HG03457 (cell line): ENCODE measurements around the gene JAM3.
"Not testable (repeated sequence)": the region's sequence is repeated elsewhere in the genome, so short reads cannot be mapped to it uniquely, and the experiment has no call there.

Experiments used
- ATAC-seq: cut with Tn5 transposase; IDR thresholded peaks from one replicate; pipeline ENCODE4 v1.9.1; 2021; ENCODE audit warnings: moderate number of reproducible peaks; ENCODE audit not compliant: unreplicated experiment

JAM3 gene

GRCh38 chr11:134098566-134099184, 29.8 kb downstream of the JAM3 start:
- ATAC-seq: no peak

GRCh38 chr11:134100171-134100570, 31.3 kb downstream of the JAM3 start:
- no peak for ATAC-seq

DNA sequence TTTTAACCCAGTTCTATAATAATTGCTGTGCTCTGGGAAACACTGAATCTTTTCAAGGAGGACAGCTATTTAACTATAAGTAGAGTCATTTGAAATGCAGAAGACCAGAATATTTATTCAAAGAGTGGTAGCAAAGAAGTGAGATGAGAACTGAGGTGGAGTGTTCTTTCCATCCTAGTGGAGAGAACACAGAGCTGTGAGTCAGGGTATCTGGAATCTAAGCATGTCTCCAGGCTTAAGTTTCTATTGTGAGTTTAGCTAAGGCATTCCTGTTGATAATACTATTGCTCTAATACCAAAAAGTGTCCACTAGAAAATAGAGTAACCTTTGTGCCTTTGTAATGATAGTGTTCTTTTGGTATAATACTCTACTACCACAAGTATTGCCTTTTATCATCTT, 32.4 kb downstream of the JAM3 start:
- ATAC-seq: no peak

DNA sequence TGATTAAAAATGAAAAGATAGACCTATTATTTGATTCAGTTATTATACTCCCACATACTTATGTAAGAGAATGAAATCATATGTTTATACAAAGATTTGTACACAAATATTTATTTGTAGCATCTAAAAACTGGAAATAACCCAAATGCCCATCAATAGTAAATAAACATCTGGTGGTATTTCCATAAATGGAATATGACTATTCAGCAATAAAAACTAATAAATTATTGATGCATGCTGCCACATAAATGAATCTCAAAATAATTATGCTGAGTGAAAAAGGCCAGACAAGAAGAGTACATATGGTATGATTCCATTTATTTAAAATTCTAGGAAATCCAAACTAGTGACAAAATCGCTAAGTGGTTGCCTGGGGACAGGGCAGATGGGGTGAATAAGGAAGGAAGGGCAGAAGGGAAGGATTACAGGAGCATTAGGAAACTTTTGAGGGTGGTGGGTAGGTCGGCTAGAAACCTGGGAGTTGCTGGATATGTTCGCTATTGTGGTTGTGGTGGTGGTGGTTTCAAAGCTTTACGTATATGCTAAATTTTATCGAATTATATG, 41.5 kb downstream of the JAM3 start:
- no peak for ATAC-seq

DNA sequence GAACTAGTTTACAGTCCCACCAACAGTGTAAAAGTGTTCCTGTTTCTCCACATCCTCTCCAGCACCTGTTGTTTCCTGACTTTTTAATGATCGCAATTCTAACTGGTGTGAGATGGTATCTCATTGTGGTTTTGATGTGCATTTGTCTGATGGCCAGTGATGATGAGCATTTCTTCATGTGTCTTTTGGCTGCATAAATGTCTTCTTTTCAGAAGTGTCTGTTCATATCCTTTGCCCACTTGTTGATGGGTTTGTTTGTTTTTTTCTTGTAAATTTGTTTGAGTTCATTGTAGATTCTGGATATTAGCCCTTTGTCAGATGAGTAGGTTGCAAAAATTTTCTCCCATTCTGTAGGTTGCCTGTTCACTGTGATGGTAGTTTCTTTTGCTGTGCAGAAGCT, 44.9 kb downstream of the JAM3 start:
- ATAC-seq: not testable (repeated sequence)

DNA sequence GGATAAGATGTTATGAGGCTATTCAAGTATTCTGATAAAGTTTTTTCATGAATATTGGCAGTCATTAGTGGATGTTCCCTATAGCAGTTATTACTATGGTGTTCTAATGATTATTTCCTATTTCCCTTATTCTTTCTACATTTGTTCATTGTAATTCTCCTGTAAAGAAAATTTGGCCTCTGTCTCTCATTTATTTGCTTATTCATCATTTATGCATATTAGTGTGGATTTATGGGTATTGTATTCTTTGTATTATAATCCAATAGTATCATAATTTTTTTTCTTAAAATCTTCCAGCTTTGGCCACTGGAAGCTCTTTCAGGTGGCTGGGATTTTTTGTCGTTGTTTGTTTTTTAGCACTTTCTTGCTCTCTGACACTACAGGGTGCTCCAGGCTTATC, 47.3 kb downstream of the JAM3 start:
- no peak for ATAC-seq

DNA sequence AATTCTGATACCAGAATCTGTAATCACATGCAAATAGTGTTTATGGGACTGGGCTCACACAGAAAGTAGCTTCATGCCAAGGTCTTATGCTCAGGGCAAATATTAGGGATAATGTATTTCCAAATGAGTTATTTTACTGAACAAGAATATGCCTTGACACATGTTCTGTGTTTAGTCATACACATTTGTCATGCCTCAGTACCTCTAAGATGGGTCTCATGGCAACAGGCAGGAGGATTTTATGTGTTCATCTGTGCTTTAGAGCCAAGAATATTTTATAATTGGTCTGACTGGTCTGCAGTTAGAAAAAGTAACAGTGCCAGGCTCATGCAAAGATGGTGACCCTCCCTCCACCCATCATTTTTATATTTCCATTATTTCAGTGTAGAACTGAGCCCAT, 49.1 kb downstream of the JAM3 start:
- ATAC-seq: no peak

- no peak for ATAC-seq
Measured at GRCh38 chr11:134119094-134119493, 50.2 kb downstream of the JAM3 start.

DNA sequence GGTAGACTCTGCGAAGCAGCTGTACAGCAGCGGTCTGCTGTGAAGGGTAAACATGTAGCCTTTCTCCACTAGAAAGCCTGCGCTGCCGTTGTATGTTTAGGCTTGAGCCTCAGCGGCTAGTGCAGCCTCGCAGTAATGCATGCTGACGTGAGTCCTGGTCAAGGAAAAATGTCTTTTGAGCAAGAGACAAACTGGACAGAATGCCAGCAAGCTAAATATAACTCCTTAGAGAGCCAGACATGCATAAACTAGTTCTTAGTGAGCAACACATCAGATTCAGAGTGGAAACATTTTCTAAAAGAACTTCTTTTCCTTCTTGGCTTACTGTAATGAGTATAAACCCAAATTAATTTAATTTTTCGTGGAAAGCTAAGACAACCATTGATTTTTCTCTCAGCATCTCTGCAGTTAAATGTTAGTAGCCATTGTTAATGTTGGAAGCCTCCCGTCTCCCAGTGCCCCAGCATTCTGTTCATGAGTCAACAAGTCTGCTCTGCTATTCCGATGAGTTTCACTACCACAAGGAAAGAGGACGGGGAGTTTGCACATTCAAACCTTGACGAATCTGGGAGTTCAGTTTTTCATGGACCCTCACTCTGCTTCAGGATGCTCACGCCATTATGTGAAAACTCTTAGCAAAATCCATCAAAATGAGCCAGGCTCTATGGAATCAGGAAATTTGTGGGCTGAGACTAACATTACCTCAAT, 51.4 kb downstream of the JAM3 start:
- ATAC-seq: no peak

DNA sequence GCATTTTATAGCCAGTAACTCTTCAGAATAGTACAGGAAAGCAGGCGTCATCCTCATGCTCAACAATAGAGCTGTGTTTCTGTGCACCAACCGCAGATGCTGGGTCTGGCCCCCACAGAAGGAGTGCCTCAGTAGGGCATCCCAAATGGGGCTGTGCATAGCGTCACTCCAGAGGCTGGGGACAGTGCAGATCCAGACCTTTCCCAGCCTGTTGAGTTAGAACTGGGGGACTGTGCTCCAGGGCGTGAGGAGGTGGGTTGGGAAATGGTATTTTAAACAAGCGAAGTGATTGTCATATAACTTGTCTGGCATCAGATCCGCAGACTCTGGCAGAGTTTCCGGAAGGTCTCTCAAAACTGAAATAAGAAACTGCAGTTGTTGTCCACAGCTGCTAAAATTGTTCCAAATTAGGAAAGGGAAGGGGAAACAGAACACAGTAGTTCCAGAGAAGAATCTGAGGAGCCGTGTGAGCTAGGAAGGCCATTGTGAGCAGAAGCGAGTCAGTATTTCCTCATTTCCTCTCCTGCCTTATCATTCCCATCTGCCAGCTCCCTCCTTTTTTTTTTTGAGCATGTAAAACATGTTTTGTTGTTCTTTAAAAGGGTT, 52.2 kb downstream of the JAM3 start:
- no peak for ATAC-seq

DNA sequence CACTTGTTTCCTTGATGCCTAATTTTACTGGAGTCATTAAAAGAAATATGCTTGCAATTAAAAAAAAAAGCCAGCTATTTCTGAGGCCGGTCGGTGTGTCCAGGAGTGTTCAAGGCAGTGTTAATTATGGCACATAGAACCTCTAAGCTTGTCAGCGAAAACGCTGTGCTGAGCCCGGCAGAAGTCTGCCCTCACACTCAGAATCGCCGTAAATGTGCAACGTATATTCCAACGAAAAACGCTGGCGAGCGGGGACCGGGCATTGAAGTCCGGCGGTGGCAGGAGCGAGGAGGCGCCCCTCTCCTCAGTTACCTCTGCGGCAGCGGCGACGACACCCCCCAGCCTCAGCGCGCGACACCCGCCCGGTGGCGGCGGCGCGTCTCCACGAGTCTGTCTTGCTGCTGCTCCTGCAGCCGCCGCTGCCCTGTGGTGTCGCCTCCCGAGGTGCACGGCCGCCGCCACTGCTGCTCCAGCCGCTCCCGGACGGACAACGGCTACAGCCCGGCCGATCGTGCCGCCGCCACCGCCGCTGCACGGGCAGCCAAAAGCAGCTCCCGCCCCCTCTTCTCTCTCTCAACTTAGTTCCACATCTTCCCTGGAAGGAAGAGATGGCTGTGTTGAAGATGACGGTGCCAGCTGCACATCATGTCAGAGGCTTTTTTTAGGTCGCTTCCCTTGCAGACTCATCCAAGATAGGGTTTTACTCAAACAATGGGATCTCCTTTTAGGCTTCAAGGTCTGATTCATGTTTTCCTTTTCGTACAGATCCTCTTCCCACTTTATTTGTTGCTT, 56.0 kb downstream of the JAM3 start:
- ATAC-seq: no peak

GRCh38 chr11:134125507-134125906, 56.6 kb downstream of the JAM3 start:
- ATAC-seq: no peak

GRCh38 chr11:134126217-134126822, 57.4 kb downstream of the JAM3 start:
- ATAC-seq: no peak

DNA sequence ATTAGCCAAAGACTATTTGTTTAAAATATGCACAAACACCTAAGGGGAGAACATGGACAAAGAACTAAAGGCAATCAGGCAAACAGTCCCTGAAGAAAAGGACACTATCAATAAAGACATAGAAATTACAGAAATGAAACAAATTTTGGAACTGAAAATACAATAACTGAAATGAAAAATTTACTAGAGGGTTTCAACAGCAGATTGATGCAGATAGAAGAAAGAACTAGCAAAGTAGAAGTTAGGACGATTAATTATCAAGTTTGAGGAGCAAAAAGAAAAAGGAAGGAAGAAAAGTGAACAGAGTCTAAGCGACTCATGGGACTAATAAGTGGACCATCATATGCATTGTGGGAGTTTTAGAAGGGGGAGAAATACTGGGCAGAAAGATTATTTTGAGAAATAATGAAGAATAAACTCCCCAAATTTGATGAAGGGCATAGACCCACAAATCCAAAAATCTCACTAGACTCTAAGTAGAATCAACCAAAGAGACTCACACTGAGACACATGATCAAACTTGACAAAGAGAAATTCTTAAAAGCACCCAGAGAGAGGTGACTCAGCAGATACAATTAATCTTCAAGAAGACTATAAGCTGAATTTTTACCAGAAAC, 62.9 kb downstream of the JAM3 start:
- no peak for ATAC-seq

DNA sequence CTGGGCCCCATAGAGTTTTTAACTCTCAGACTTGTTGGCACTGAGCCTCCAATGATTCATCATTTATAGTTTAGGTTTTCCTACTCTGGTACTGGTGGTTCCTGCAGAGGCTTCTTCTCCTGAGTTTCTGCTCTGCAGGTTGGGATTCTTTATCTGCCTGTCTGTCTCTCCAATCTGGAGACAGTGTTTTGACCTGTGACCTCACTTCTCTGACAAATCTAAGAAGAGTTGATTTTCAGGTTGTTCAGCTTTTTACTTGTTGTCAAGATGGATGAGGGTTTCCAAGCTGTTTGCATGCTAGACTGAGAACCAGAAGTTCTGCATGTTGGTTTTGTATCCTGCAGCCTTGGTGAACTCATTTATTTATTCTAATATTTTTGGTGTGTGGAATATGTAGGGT, 63.9 kb downstream of the JAM3 start:
- no peak for ATAC-seq

DNA sequence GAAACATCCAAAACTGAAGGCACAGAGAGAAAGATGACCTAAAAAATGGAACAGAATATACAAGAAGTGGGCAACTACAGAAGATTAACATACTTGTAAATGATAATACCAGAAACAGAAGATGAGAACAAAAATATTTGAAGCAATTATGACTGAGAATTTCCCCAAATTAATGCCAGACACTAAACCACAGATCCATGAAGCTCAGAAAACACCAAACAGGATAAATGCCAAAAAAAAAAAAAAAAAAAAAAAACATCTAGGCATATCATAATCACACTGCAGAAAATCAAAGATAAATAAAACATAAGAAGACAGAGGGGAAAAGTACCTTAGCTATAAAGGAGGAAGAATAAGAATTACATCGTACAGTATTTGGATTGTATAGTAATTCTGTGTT, 65.3 kb downstream of the JAM3 start:
- ATAC-seq: no peak

DNA sequence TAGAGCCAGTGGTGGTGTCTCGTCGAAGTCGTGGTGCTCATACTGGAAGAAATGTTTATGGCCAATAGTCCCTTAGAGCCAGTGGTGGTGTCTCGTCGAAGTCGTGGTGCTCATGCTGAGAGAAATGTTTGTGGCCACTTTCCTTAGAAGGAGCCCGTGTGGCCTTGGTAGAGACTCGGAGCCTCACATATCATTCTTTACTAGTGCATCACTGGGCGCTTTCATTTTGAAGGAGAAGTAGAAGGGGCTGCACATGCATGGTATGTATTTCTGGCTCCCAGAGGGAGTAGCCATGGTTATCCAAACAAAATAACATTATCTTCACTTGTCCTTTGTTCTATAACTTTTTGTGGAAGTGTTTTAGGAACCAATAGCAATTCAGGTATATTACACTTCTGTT, 69.5 kb downstream of the JAM3 start:
- ATAC-seq: no peak

GRCh38 chr11:134139303-134139872, 70.5 kb downstream of the JAM3 start:
- ATAC-seq: no peak

GRCh38 chr11:134139873-134140331, 71.0 kb downstream of the JAM3 start:
- ATAC-seq: no peak

GRCh38 chr11:134140961-134141490, 72.2 kb downstream of the JAM3 start:
- ATAC-seq: no peak
